Limb (tissue), 2 donors: Measurements from ENCODE around the gene RPS3.

ENCODE experiments used
- DNase-seq, 2 donors: peaks; one replicate each; pipeline ENCODE4 v3.0.0-alpha.2; 2016; ENCODE audit errors: extremely low spot score in 2 of 2

Gene RPS3

DNA sequence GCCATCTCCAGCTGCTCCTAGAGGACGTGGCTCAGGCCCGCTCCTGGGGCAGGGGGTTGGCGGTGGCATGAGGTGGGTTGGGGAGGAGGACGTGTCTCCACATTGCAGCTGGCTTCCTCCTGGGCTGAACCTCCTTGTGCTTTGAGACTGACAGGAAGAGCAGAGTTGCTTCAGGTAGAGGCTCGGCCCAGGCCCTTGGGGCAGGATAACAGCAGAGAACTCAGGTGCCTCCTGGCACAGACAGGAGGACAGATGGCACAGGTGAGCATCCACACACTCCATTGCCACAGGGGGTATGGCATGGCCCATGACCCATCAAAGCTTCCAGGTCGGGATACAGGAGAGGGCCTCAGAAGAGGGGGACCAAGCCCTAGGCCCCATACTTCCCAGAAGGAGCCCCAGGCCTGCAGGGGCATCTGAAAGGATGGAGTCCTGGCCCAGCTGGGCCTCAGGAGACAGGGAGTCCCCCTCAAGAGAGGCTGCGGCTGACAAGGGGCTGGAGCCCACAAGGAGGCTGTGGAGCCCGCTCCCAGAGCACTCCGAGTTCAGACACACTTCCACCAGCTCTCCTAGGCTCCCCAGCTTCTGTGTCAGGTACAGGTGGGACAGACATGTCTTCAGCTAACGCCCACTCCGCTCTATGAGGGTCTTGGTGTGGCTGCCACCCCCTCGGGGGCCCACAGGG, 35.7 kb downstream of the RPS3 start:
- DNase-seq = no peak

GRCh38 chr11:75435571-75435925, 36.2 kb downstream of the RPS3 start:
- no peak for DNase-seq

GRCh38 chr11:75436806-75437205, 37.5 kb downstream of the RPS3 start:
- no peak for DNase-seq

DNA sequence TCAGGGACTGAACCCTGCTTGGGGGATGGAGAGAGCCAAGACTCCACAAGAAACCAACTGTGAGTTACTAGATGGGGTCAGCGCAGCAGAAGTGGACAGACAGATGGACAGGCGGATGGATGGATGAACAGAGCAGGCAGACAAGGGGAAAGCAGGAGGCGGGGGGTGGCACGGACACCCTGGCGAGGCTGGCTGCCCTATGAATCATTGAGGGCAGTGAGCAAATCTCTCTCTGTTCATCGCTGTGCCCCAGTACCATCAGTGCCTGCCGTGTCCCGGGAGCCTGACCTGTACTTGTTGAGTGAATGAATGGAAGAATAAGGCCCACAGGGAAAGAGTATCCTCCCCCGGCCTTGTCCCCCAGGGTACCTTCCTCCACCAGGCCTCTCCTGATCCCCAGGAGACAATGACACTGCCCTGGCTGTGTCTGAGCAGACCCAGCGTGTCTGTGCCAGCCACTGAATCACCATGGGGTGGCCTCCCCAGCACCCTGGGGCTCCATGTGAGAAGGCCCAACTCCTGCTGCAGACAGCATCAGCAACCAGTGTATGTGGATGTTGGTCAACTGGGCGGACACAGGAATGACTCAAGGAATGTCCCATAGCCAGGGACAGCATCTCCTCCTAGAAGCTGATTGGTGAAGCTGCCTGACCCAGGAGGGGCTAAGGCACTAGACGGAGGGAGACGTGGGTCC, 38.8 kb downstream of the RPS3 start:
- DNase-seq = no peak

DNA sequence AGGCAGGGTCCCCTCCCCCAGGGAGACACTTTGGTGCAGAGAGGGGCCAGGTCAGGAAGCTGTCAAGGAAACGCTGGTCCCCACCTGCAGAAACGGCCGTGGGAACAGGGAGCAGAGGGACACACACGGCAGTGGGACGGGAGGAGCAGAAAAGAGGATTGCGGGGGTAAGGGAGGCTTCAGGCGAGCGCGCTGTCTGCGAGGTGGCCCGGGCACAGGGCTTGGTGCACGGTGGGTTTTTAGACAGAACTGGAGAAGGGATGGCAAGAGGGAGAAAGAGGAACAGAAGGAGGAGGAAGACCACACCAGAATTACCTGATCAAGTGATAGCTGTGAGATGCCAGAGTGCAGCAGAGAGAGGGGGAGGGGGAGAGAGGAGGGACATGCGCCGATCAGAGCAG, 39.7 kb downstream of the RPS3 start:
- DNase-seq = no peak

DNA sequence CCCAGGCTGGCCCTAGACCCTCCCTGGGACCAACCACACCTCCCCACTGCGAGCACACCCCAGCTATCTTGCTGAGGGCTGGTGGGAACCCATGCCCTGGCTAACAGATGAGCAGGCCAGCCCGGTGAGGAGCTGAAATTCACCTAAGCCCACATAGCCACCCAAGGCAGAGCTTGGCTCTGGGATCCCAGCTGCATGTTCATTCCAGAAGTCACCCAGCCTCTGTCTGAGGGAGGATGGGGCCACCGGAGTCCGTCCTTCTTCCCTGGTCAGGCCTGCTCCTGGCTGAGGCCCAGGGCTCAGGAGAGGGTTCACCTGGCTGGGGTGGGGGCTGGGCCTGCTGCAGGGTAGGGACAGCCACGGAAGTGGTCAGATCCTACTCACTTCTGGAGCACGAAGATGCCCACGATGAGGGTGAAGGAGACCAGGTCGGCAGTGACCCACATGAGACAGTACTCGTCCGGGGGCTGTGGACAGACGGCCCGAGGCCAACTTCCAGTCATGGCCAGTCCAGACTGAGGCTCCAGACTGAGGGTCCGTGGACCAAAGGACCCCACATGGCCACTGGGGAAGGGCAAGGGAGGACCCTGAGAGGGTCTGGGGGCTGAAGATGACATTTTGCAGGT, 40.3 kb downstream of the RPS3 start:
- no peak for DNase-seq

DNA sequence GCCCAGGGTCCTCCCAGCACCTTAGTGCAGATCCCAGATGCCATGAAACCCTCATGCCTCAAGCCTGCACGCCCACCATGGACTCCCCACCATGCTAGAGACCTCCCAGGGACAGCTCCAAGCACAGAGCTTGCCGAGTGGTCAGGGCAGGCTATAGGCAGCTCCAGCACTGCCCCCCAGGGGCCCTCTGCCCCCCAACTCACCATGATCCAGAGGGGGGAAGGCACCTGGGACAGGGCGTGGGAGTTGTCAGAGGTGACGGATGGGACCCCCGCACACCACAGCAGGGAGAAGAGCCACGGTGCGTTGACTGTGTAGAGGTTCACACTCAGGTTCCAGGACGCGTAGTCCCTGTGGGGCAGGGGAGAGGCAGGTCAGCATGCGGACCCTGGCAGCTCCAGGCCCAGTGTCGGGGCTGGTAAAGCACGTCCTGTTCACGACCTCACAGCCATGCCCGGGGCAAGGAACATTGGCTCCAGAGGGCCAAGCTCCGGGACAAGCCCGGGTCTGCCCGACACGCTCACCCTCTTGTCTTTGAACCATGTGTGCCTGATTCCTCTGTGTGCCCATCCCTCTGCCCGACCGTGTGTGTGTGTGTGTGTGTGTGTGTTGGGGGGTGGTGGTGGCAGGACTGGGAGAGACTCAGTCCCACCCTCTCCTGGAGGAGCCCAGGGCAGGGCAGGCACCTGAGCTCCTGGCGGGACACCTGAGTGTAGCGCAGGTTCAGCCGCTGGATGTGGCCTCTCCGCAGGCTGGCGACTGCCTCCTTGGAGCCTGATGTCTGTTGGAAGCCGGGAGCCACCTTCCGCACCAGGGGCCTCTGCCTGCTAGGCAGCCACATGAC, 41.9 kb downstream of the RPS3 start:
- no peak for DNase-seq

- no peak for DNase-seq
Observed at GRCh38 chr11:75441804-75442132, 42.5 kb downstream of the RPS3 start.

DNA sequence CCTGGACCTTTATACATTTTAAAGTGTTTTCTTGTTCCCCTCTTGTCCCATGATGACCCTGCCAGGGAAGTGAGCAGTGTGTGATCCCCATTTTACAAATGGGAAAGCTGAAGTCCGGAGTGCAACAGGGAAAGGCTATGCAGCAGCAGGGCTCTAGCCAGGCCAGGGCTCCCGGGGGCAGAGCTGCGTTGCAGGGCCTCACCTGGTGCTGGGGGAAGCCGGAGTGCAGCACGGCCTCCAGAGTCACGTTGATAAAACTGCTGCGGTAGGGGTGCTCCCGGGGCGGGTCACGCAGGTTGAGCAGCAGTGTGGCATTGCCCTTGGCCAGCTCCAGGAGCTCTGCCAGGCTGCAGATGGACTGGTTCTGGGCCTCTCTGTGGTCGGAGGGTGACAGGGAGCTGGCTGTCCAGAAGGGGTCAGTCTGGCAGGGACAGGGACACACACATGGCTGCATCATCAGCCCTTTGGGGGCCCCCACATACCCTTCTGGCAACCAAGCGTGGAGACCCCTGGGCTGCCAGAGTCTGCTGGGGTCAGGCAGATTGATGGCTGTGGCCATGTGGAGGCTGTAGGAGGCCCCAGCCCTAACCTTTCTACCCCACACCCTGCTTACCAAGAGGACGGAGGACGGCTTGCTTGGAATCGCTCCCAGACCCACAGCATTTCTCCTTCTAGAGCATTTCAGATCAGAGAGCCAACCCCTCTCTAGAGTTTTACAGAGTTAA, 43.0 kb downstream of the RPS3 start:
- no peak for DNase-seq

- DNase-seq = no peak
Observed at GRCh38 chr11:75443043-75443442, 43.7 kb downstream of the RPS3 start.

DNA sequence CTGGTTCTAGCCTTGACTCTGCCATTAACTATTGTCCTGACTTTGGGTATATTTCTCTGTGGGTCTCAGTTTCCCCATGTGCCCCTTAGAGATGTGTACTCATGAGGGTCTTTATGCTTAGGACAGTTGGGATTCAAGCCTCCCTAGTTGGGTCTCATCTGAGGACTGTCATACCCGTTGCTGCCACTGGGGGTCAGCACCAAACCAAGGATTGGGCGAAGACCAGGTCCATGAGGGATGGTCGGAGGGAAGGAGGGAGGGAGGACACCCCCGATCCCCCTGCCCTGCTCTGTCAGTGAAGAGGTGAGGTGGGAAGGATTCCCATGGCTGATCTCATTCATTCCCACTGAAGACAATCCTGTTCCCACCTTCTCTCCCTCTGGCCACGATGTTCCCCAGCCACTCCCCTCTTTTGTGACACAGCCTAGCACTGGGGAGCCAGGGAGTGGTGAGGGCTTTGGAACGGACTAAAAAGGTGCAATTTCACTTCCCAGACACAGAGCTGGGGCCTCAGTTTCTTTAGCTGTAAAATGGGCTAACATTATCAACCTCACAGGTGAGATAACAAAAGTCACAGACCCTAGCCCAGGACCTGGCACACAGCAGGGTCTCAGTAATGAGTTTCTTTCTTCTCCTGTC, 46.1 kb downstream of the RPS3 start:
- DNase-seq = peak; percentile 48 to 86

DNA sequence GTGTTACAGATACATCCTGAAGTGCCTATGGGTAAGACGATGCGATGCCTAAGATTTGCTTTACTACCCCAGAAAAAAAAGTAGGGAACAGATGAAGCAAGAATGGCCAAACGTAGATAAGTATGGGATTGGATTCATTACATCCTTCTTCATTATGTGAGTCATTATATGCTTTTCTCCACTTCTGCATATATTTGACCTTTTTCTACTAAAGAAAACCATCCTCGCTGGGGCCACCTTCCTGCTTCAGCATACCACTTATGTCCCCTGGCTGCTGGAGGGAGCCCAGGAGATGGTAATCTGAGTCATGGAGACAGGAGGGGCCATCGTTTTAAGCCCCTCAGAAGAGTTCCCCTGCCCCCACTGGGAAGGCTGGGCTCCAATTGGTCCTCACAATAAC, 48.1 kb downstream of the RPS3 start:
- no peak for DNase-seq

GRCh38 chr11:75449271-75449670, 50.0 kb downstream of the RPS3 start:
- no peak for DNase-seq

GRCh38 chr11:75449776-75450175, 50.5 kb downstream of the RPS3 start:
- no peak for DNase-seq

DNA sequence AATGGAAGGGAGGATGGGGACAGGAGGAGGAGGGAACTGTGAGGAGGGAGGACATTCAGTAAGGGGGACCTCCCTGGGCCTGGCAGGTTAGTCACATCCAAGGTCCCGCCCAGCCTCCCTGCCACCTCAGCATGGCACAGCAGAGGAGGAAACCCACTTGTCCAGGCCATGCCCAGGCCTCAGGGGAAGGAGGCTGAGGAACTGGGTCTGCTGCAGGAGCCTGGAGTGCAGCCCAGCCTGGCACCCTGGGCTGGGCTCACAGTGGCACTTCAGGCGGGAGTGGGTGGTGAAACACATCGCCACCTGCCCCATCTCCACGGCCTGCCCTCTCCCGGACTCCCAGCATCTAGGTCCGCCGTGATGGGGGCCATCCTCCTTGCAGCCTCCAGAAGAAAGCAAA, 50.9 kb downstream of the RPS3 start:
- DNase-seq = no peak

- no peak for DNase-seq
Observed at GRCh38 chr11:75450826-75451821, 51.8 kb downstream of the RPS3 start.

GRCh38 chr11:75453916-75454655, 54.8 kb downstream of the RPS3 start:
- DNase-seq = no peak

- no peak for DNase-seq
Observed at GRCh38 chr11:75454987-75455386, 55.7 kb downstream of the RPS3 start.
